ENCODE data around the gene IFNGR1.
"Not testable (repeated sequence)": the region's sequence is repeated elsewhere in the genome, so short reads cannot be mapped to it uniquely, and the experiment has no call there.

Gene IFNGR1

GRCh38 chr6:137208279-137208678 is 10.9 kb downstream of the IFNGR1 start:
- Histone ChIP-seq H3K4me1 (ENCODE audit: insufficient read depth, low read length) (0 out of 2 replicates have a peak, but pooled peaks cover under 1% of the 10 kb centered on the region), H2AFZ (ENCODE audit: low read depth, low read length) (no peak overlapping the region), H3K9ac (ENCODE audit: low read depth, low read length) (no peak overlapping the region), H3K36me3 (ENCODE audit: insufficient read depth, low read length) (peaks cover 40% of the 10 kb centered on the region), H3K9me3 (ENCODE audit: insufficient read depth, low read length, severe bottlenecking) (peaks cover 28% of the 10 kb centered on the region), H3K4me2 (ENCODE audit: insufficient read depth, low read length) (no peak overlapping the region), H3K27me3 (ENCODE audit: insufficient read depth, low read length, poor library complexity) (no peaks in the 10 kb centered on the region), H3K4me3 (ENCODE audit: low read depth in 1 of 2, low read length in 2 of 2) (no peak overlapping the region), H3K79me2 (ENCODE audit: insufficient read depth, low read length) (peaks cover 57% of the 10 kb centered on the region), H3K27ac (ENCODE audit: low read length) (no peak overlapping the region), H4K20me1 (ENCODE audit: insufficient read depth, low read length) (no peaks in the 10 kb centered on the region)
- no peak for DNase-seq
- ATAC-seq (ENCODE audit: insufficient read depth, low read depth), result no peak
- TF ChIP-seq EZH2 (IDR thresholded peaks at IDR 0.05; ENCODE audit: borderline replicate concordance, low read depth, low read length, severe bottlenecking) (no peak), CTCF (IDR thresholded peaks at IDR 0.05; ENCODE audit: borderline replicate concordance, extremely low read depth, low read length, poor library complexity, severe bottlenecking) (no peak)

DNA sequence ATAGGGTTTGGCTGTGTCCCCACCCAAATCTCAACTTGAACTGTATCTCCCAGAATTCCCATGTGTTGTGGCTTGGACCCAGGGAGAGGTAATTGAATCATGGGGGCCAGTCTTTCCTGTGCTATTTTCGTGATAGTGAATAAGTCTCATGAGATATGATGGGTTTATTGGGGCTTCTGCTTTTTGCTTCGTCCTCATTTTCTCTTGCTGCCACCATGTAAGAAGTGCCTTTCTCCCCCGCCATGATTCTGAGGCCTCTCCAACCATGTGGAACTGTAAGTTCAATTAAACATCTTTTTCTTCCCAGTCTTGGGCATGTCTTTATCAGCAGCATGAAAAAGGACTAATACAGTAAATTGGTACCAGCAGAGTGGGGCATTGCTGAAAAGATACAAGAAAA is 11.7 kb downstream of the IFNGR1 start:
- not testable (repeated sequence) for H2AFZ ChIP-seq (ENCODE audit: low read depth, low read length); H3K27ac ChIP-seq (ENCODE audit: low read length); H3K4me3 ChIP-seq (ENCODE audit: low read depth in 1 of 2, low read length in 2 of 2); H4K20me1 ChIP-seq (ENCODE audit: insufficient read depth, low read length); DNase-seq; ATAC-seq (ENCODE audit: insufficient read depth, low read depth); H3K4me1 ChIP-seq (ENCODE audit: insufficient read depth, low read length); H3K27me3 ChIP-seq (ENCODE audit: insufficient read depth, low read length, poor library complexity); H3K4me2 ChIP-seq (ENCODE audit: insufficient read depth, low read length); H3K9ac ChIP-seq (ENCODE audit: low read depth, low read length)
- Histone ChIP-seq H3K79me2 (ENCODE audit: insufficient read depth, low read length) (peaks cover 49% of the 10 kb centered on the region), H3K9me3 (ENCODE audit: insufficient read depth, low read length, severe bottlenecking) (peaks cover 28% of the 10 kb centered on the region), H3K36me3 (ENCODE audit: insufficient read depth, low read length) (peaks cover 47% of the 10 kb centered on the region)

- Histone ChIP-seq H3K27ac (ENCODE audit: low read length) (no peak overlapping the region), H3K4me3 (ENCODE audit: low read depth in 1 of 2, low read length in 2 of 2) (no peak overlapping the region), H3K9me3 (ENCODE audit: insufficient read depth, low read length, severe bottlenecking) (peaks cover 26% of the 10 kb centered on the region), H3K36me3 (ENCODE audit: insufficient read depth, low read length) (peaks cover 56% of the 10 kb centered on the region), H3K9ac (ENCODE audit: low read depth, low read length) (no peak overlapping the region), H3K27me3 (ENCODE audit: insufficient read depth, low read length, poor library complexity) (no peaks in the 10 kb centered on the region), H4K20me1 (ENCODE audit: insufficient read depth, low read length) (no peaks in the 10 kb centered on the region), H2AFZ (ENCODE audit: low read depth, low read length) (no peak overlapping the region), H3K4me1 (ENCODE audit: insufficient read depth, low read length) (no peaks in the 10 kb centered on the region), H3K4me2 (ENCODE audit: insufficient read depth, low read length) (no peak overlapping the region), H3K79me2 (ENCODE audit: insufficient read depth, low read length) (peaks cover 40% of the 10 kb centered on the region)
- no peak for ATAC-seq (ENCODE audit: insufficient read depth, low read depth)
- no peak for DNase-seq
- TF ChIP-seq EZH2 (IDR thresholded peaks at IDR 0.05; ENCODE audit: borderline replicate concordance, low read depth, low read length, severe bottlenecking) (no peak), CTCF (IDR thresholded peaks at IDR 0.05; ENCODE audit: borderline replicate concordance, extremely low read depth, low read length, poor library complexity, severe bottlenecking) (no peak)
Observed at GRCh38 chr6:137206577-137206976, 12.6 kb downstream of the IFNGR1 start.

GRCh38 chr6:137203256-137203655 is 15.9 kb downstream of the IFNGR1 start:
- no peak overlapping the region for H3K9ac ChIP-seq (ENCODE audit: low read depth, low read length)
- TF ChIP-seq CTCF (IDR thresholded peaks at IDR 0.05; ENCODE audit: borderline replicate concordance, extremely low read depth, low read length, poor library complexity, severe bottlenecking), result no peak
- no peak for TF ChIP-seq EZH2 (IDR thresholded peaks at IDR 0.05; ENCODE audit: borderline replicate concordance, low read depth, low read length, severe bottlenecking)
- ATAC-seq (ENCODE audit: insufficient read depth, low read depth), result no peak
- no peak overlapping the region for H3K27ac ChIP-seq (ENCODE audit: low read length)
- H3K9me3 ChIP-seq (ENCODE audit: insufficient read depth, low read length, severe bottlenecking), result no peaks in the 10 kb centered on the region
- no peak overlapping the region for H3K4me2 ChIP-seq (ENCODE audit: insufficient read depth, low read length)
- H3K27me3 ChIP-seq (ENCODE audit: insufficient read depth, low read length, poor library complexity), result no peaks in the 10 kb centered on the region
- no peak for DNase-seq
- H3K79me2 ChIP-seq (ENCODE audit: insufficient read depth, low read length), result peaks cover 9% of the 10 kb centered on the region
- H4K20me1 ChIP-seq (ENCODE audit: insufficient read depth, low read length), result no peaks in the 10 kb centered on the region
- H3K4me1 ChIP-seq (ENCODE audit: insufficient read depth, low read length), result no peaks in the 10 kb centered on the region
- H3K4me3 ChIP-seq (ENCODE audit: low read depth in 1 of 2, low read length in 2 of 2), result no peak overlapping the region
- peaks cover 71% of the 10 kb centered on the region for H3K36me3 ChIP-seq (ENCODE audit: insufficient read depth, low read length)
- H2AFZ ChIP-seq (ENCODE audit: low read depth, low read length), result no peak overlapping the region

Data from DND-41 (cell line).